NCI-H1694 (cell line): ENCODE measurements around the gene IFT80.
"Not testable (repeated sequence)": the region's sequence is repeated elsewhere in the genome, so short reads cannot be mapped to it uniquely, and the experiment has no call there.

Experiments
- DNase-seq: peaks from one replicate; lab custom pipeline; 2025; lab: John Stamatoyannopoulos, UW

Gene IFT80

DNA sequence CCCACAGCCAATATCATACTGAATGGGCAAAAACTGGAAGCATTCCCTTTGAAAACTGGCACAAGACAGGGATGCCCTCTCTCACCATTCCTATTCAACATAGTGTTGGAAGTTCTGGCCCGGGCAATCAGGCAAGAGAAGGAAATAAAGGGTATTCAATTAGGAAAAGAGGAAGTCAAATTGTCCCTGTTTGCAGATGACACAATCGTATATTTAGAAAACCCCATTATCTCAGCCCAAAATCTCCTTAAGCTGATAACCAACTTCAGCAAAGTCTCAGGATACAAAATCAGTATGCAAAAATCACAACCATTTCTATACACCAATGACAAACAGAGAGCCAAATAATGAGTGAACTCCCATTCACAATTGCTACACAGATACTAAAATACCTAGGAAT, 36.1 kb downstream of the IFT80 start:
- DNase-seq, result not testable (repeated sequence)

DNA sequence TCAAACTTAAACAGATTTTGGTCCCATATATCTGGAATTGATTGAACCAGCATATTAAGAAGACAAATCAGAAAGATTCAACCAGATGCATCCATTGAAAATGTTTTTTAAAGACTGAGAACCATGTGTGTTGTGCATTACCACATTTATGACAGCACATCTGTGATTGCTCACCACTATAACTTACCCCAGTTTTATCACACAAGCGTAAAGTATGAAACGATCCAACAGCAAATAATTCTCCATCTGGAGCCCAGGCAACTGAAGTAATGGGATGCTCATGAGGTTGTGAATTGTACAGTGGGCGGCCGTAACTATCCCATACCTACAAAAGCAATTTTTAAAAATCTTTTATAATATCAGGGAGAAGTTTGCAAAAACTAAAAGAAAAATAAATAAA, 43.2 kb downstream of the IFT80 start:
- DNase-seq, result peak; percentile 0

DNA sequence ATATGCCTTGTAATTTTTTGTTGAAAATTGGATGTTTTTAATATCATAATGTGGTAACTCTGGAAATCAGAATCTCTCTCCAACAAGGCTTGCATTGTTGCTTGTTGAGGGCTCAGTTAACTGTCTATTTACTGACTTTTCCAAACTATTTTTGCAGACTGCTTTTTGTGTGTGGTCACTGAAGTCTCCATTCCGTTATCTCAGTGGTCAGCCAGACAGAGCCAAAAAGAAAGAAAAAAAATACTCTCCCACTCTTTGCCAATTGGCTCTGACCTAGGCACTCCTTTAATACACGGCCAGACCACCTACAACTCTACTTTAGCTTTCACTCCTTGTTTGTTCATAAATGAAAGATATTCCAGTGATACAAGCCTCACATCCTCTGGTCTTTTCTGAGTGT, 52.5 kb downstream of the IFT80 start:
- no peak for DNase-seq

DNA sequence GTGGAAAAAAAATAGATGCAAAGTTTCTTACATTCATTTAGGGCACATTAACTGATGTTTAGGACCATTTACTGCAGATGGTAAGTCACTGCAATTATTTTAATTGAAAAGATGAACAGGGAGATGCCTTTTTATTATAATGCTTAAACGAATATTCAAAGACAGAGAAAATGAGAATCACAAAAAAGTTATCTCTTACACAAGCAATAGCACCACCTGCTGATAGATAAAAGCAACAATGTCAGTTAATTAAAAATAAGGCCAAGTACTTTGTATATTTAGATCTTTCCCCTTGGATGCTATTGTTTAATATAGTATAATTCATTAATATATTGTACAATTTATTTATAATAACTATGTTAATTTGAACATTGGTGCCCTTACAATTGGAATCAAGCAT, 55.9 kb downstream of the IFT80 start:
- DNase-seq, result peak; percentile 28

DNA sequence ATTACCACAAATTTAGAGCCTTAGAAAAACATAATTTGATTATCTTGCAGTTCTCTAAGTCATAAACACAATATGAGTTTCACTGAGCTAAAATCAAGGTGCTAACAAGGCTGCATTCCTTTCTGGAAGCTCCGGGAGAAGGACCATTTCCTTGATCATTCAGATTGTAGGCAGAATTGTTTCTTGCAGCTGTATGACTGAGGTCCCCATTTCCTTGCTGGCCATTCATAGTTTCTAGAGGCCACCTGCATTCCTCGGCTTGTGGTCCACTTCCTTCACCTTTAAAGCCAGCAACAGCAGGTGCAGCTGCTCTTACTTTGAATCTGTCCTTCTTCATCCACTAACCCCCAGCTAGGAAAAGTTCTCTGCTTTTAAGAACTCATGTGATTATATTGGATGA, 58.7 kb downstream of the IFT80 start:
- no peak for DNase-seq

DNA sequence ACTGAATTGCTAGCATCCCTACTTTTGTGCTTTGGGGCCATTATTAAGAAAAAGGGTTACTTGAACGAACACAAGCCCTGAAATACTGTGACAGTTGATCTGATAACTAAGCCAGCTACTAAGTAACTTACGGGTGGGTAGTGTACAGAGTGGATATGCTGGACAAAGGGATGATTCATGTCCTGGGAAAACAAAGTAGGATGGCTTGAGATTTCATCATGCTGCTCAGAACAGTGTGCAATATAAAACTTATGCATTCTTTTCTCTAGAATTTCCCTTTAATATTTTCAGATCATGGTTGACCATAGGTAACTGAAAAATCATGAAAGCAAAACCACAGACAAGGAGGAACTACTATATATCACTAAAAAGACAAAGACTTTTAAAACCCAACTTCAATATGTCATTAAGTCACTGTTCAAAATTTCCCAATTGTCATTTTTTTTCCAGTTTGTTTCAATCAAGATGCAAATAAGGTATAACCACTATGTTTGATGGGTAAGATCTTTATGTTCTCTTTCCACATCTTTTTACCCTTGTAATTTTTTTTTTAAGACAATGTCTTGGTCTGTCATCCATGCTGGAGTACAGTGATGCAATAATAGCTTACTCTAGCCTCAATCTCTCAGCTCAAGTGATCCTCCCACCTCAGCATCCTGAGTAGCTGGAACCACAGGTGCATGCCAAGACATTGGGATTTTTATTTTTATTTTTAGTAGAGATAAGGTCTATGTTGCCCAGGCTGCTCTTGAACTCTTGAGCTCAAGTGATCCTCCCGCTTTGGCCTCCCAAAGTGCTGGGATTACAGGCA, 67.7 kb downstream of the IFT80 start:
- DNase-seq, result no peak

DNA sequence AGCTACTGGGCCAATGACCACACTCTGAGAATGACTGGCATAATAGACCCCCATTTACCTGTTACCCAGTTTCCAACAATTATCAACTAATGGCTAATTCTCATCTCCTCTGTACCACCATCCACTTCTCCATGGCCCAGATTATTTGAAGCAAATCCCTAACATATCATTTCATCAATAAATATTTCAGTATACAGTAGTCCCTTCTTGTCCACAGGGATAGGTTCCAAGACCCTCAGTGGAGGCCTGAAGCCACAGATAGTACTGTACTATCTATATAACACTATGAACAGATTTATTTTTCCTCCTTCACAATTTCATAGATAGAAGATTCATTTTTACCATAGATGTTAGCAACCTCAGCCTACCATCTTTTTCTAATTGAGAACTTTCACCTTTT, 68.3 kb downstream of the IFT80 start:
- no peak for DNase-seq

DNA sequence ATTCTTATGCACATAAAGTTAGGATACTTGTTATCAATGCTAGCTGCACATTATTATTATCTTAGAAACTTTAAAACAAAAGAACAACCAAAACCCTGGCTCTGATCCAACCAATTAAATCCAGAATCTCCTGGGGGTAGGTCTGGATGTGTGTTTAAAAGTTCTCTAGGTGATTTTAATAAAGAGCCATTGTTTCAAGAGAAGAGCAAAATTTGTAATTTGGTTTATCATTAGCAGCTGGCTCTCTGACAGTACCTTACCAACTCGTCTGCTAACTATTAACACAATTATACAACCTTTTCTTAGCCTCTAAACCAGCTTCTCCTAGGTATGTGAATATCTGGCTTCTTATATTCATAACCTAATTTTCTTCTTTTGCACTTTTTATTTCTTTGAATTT, 68.9 kb downstream of the IFT80 start:
- no peak for DNase-seq

DNA sequence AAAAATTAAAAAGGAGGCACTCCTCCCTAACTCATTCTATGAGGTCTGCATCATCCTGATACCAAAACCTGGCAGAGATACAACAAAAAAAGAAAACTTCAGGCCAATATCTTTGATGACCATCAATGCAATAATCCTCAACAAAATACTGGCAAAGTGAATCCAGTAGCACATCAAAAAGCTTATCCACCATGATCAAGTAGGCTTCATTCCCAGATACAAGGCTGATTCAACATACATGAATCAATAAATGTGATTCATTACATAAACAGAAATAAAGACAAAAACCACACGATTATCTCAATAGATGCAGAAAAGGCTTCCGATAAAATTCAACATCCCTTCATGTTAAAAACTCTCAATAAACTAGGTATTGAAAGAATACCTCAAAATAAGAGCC, 72.7 kb downstream of the IFT80 start:
- not testable (repeated sequence) for DNase-seq

DNA sequence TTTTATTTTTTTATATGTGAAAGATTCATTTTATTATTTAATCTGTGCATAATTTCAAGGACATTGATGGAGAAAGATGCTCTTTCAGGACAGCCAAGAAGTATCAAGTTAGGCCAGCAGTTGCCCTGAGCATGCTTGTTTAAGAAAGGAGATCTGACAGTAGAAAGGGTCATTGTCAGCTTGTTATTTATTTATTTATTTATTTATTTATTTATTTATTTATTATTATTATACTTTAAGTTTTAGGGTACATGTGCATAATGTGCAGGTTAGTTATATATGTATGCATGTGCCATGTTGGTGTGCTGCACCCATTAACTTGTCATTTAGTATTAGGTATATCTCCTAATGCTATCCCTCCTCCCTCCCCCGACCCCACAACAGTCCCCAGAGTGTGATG, 77.2 kb downstream of the IFT80 start:
- DNase-seq, result not testable (repeated sequence)

DNA sequence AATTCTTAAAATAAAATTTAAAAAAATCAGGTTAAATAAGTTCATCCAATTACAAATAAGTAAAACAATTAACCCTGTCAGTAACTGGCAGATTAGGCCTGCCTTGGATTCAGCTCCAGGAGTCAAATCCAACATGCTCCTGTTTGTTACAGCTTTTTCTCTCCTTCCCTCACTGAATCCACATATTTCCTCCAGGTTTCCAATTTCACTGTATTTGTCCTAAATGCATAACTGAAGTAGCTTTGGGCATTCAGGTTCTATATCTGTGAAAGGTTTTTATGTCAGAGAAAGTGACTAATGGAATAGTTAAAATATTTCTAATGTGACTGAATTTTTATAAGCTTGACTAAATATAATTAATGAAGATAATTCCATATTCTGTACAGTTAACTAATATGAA, 79.7 kb downstream of the IFT80 start:
- no peak for DNase-seq

DNA sequence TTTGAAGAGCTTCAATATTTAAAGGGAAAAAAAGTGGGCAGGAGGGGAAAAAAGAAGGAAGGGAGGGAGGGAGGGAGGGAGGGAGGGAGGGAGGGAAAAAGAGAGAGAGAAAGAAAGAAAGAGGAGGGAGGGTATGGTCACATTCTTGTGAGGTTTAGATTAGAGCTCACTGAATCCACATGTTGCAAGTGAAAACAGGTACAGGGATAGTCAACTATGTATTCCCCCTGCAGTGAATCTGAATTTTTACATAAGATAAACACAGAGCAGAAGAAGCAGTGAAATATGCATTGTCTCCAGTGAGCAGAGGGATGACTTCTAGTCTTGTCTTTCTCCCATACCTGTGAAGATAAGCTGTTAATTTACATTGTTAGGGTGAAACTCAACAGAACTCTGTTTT, 84.0 kb downstream of the IFT80 start:
- DNase-seq, result no peak

DNA sequence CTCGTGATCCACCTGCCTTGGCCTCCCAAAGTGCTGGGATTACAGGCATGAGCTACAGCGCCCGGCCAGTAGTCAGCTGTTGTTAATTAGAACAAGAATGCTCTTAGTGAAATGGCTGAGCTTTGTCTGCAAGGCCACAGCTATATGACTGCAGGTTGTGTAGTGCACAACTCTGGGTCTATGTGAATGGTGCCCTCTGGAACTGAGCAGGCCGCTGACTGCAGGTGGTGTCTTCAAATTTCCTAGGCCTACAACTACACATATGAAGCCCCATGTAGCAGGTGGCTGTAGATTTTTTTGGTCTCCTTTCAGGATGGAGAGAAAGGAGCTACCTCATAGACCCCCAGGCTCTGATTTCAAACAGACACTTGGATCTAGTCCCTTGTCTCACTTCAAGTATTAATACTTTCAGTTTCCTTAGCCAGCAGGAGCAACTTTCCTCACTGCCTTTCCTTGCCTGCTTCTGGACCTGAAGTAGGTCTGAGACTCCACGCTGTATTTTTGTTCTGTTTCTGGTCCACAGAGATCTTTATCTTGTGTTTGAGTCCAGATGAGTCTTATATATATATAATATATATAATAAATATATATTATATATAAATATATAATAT, 86.9 kb downstream of the IFT80 start:
- DNase-seq, result no peak

DNA sequence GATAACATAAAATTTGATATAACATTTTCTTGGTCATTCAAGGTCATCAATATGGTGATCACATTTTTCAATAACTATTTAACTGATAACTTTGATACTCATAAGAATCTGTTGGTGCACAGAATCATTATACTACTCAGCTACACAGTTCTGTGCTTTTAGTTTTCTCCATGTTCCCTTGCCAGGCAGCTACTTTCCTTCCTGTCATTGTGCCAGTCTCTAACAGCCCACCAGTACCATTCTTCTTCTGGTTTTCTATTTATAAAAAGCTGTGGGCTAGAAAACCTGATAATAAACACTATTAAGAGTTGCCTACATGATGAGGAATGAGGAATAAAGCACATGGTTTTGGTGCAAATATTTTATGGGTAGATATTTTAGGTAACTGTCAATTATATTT, 96.2 kb downstream of the IFT80 start:
- no peak for DNase-seq

DNA sequence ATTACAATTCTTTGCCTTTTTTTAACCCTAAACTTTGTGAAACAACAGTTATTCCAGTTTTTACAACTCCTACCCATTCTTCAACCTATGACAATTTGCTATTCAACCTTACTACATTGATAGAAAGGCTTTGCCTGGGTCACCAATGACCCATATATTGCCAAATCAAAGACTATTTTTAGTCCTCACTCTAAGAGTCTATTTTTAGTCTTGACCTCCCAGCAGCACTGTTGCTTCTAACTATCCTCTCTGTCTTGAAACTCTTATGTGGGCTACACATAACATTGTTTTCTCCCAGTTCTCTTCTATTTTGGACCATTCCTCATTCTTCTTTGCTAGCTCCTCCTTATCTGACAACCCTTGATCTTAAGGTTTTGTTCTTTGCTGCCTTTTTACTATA, 102.4 kb downstream of the IFT80 start:
- DNase-seq, result no peak

DNA sequence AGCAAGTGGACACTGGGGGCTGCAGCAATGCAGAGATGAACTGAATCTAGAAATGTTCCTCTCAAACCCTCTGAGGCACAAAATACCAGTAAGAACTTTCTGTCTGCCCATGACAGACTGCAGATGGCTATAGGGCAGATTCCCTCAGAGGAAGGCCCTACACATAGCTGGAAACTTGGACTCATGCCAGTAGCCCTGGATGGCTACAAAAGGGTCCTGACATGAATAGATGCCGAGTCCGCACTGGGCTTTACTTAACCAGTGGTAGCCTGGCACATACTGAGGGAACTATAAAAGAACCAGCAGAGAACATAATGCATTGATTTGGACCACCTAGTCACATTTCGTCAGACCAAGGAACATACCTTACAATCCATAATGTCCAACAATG, 107.1 kb downstream of the IFT80 start:
- DNase-seq, result no peak

DNA sequence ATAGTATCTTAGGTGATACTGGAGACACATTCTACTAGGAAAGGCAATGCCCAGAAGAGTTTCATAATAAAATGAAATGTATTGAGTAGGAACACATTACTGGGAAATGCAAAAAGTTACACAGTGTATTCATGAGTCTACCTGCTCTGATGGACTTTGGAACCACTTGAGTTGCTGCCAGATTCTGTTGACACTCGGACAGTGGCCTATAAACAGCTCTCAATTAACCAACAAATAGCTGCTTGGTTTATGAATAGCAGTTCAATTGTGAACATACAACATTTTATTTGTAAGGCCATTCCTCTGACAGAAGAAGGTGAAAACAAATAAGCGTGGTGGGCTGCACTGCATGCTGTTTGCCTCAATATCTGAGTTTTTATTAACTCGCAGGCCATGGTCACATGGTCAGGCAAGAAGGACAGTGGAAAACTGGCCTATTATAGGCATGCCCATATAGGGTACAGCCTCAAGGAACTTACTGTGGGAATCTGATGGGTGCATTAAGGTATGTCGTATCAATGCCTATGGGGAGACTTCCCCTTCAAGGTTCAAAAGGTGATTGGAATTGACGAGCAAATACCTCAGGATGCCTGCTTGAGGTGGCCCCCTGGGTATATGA, 107.6 kb downstream of the IFT80 start:
- DNase-seq, result no peak

DNA sequence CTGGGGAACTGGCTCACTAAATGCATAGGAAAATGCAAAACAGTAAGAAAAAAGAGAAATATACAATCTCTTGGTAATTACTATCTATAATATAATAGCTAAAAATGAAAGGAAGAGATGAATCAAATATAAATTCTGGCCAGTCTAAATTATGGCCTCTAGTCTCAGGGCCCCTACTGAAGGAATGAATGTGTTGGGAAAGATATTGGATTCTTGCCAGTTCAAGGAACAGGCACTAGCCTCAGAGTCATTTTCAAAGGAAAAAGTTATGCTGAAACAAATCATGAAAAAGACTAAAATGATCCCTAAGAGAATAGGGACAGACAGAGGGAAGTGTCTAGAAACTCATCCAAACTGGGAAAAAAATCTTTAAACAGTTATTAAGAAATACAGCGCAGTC, 111.4 kb downstream of the IFT80 start:
- DNase-seq, result no peak

DNA sequence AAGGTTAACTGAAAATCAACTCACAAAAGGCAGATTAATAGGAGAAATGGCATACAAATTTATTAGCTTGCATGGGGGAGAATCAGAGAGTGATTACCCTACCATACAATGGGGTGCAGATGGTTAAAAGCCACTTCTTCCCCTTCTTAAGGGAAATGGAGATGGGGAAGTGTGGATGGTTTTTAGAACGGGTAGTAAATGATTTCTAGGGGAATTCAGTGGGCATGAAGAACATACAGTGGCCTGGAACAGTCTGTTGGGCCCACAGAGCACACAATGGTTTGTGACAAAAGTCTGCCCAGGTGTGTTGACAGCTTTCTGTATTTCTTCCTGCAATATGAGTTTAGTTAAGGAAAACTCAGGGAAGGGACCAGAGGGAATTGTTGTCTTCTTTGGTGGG, 112.8 kb downstream of the IFT80 start:
- no peak for DNase-seq

DNA sequence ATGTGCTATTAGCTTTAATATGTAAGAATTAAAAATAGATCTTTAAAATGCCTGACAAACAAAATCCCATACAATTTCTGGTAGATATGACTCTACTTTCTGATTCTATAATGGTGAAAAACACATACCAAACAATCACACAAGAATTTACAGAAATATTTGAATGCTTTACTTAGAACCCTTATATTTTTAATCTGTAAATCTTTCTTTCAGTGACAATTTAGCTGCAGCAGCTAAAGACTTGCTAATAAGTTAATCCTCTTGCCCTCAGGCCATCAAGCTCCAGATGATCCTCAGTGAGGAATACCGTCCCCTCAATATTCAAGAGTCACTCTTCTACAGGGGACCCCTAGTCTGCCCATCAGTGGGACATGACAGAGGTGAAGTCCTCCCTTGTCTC, 118.2 kb downstream of the IFT80 start:
- no peak for DNase-seq

DNA sequence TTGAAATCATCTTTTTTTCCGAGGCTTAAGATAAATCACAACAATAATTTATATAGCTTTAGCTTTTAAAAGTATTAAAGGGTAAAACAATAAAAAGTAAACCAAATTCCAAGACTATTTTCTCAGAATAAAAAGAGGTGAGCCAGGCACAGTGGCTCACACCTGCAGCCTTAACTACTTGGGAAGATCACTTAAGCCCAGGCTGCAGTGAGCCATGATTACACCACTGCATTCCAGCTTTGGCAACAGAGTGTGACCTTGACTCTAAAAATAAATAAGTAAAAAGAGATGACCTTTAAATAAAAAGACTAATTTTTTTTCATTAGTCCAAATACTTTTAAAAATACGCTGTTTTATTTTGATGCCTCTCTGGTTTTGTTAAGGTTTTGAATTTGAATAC, 119.4 kb downstream of the IFT80 start:
- no peak for DNase-seq

DNA sequence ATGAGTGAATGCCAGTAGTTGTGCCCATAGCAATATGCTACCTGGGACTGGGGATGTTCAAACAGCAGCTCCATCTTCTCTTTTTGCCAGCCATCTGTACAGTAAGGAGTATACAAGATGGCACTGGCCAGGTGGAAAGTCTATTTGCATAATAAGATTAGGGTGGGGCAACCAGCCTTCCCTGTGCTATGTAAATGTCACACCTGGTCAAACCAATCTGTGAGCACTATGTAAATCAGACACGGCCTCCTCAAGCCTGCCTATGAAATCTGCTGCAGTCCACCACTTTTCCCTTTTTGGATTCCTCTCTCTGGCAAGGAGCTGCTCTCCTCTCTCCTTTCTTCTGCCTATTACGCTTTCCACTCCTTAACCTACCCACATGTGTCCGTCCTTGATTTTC, 120.8 kb downstream of the IFT80 start:
- no peak for DNase-seq

DNA sequence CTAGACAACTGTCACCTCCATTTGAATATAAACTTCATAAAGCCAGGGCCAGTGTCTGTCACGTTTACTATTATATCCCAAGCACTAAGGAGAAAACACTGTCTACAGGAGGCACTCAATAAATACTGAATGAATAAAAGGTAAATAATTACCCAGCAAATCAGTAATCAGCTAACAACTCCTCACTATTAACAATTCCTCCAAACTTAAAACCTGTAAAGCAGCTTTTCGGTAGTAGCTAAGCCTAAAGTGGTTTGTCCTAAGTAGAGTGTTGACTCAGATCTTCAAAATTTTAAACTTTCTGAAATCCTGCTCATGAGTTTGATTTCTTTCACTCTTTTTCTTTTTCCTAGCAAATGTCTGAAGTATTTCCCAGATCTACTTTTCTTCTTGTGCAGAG, 133.9 kb downstream of the IFT80 start:
- DNase-seq, result no peak
